IMR-90 (cell line): Measurements from ENCODE around the gene DAGLA. TPM values are rescaled to one million over a fixed set of nuclear protein-coding genes. Genes with fewer than 3 reads are reported as not detected.

Experiments
- ATAC-seq: fragments of 200-7000 bp; cut with Tn5 transposase; 2 replicates; pipeline ENCODE4 v1.9.1; 2020; ENCODE audit warnings: low read depth, mild to moderate bottlenecking, moderate library complexity
- BruUV-seq: library from RNA; stranded (reverse); fragments of 400-500 nt; replicated peaks from 2 replicates; lab custom pipeline; 2021; lab: Mats Ljungman, UMichigan
- CTCF ChIA-PET: fragments of 300-600 bp; formaldehyde crosslinking; extraction: SDS; loops from one replicate; lab custom pipeline; 2021; ENCODE audit warnings: antibody characterized with exemption; lab: Yijun Ruan, JAX
- POLR2A ChIA-PET: fragments of 300-600 bp; sonication (Branson Sonifier 250); formaldehyde crosslinking; loops from one replicate; lab custom pipeline; 2022; ENCODE audit warnings: antibody characterized with exemption; ENCODE audit not compliant: unreplicated experiment; lab: Charles Lee
- DNase-seq: peaks from one replicate; pipeline ENCODE4 v3.0.0; 2013
- H2AFZ ChIP-seq: replicated peaks from 2 replicates; pipeline ENCODE3; 2013; ENCODE audit warnings: low read length, mild to moderate bottlenecking; ENCODE audit not compliant: poor library complexity
- H2AK5ac ChIP-seq: 2 replicates; pipeline ENCODE4 v1.6.1; 2013; ENCODE audit warnings: low read depth, low read length, inconsistent platforms
- H2AK9ac ChIP-seq: replicated peaks from 2 replicates; pipeline ENCODE3; 2013; ENCODE audit warnings: mild to moderate bottlenecking, low read depth, low read length, moderate library complexity; ENCODE audit not compliant: poor library complexity
- H2BK120ac ChIP-seq: 2 replicates; pipeline ENCODE4 v1.6.1; 2013; ENCODE audit warnings: low read depth, low read length, inconsistent platforms
- H2BK15ac ChIP-seq: 3 replicates; pipeline ENCODE4 v1.6.1; 2013; ENCODE audit warnings: low read depth, low read length, inconsistent platforms
- H2BK20ac ChIP-seq: 2 replicates; pipeline ENCODE4 v1.6.1; 2013; ENCODE audit warnings: low read depth, mild to moderate bottlenecking, inconsistent platforms, low read length, moderate library complexity
- H2BK5ac ChIP-seq: 2 replicates; pipeline ENCODE4 v1.6.1; 2013; ENCODE audit warnings: mild to moderate bottlenecking, low read depth, low read length, inconsistent platforms; ENCODE audit not compliant: poor library complexity, severe bottlenecking
- H3K14ac ChIP-seq: replicated peaks from 2 replicates; pipeline ENCODE4 v1.6.1; 2013; ENCODE audit warnings: low read depth, low read length, inconsistent platforms
- H3K18ac ChIP-seq: 2 replicates; pipeline ENCODE4 v1.6.1; 2013; ENCODE audit warnings: low read depth, low read length, control low read depth
- H3K23ac ChIP-seq: 2 replicates; pipeline ENCODE4 v1.6.1; 2013; ENCODE audit warnings: low read depth, low read length, inconsistent platforms
- H3K27ac ChIP-seq: 2 replicates; pipeline ENCODE4 v1.5.1; 2013; ENCODE audit warnings: mild to moderate bottlenecking, control low read depth, low read length; ENCODE audit not compliant: insufficient read depth
- H3K27me3 ChIP-seq: 2 replicates; pipeline ENCODE4 v1.6.1; 2013; ENCODE audit warnings: low read length; ENCODE audit not compliant: control insufficient read depth, insufficient read depth
- H3K36me3 ChIP-seq: 2 replicates; pipeline ENCODE4 v1.6.1; 2013; ENCODE audit warnings: low read length, mixed read lengths; ENCODE audit not compliant: control insufficient read depth, insufficient read depth
- H3K4ac ChIP-seq: 2 replicates; pipeline ENCODE4 v1.6.1; 2013; ENCODE audit warnings: low read depth, low read length, inconsistent platforms
- H3K4me1 ChIP-seq: 2 replicates; pipeline ENCODE4 v1.6.1; 2013; ENCODE audit warnings: low read length, mixed read lengths; ENCODE audit not compliant: control insufficient read depth, insufficient read depth
- H3K4me2 ChIP-seq: 2 replicates; pipeline ENCODE4 v1.6.1; 2013; ENCODE audit warnings: low read depth, mild to moderate bottlenecking, control low read depth, low read length, moderate library complexity
- H3K4me3 ChIP-seq: 2 replicates; pipeline ENCODE4 v1.5.1; 2013; ENCODE audit warnings: low read depth, mild to moderate bottlenecking, control low read depth, low read length, moderate library complexity; ENCODE audit not compliant: insufficient read depth
- H3K56ac ChIP-seq: 2 replicates; pipeline ENCODE4 v1.6.1; 2013; ENCODE audit warnings: low read length, inconsistent platforms; ENCODE audit not compliant: insufficient read depth; ENCODE audit errors: extremely low read depth
- H3K79me1 ChIP-seq, 2 experiments: 2 replicates each; pipeline ENCODE4 v1.6.1; 2013; ENCODE audit warnings: low read length in 2 of 2, inconsistent platforms in 1 of 2, low read depth in 1 of 2
- H3K9ac ChIP-seq: 2 replicates; pipeline ENCODE4 v1.6.1; 2013; ENCODE audit warnings: low read depth, low read length, control low read depth
- H3K9me1 ChIP-seq: 2 replicates; pipeline ENCODE4 v1.6.1; 2013; ENCODE audit warnings: low read length, inconsistent platforms; ENCODE audit not compliant: insufficient read depth
- H3K9me3 ChIP-seq: 2 replicates; pipeline ENCODE4 v1.6.1; 2013; ENCODE audit warnings: low read length; ENCODE audit not compliant: control insufficient read depth, insufficient read depth
- H4K20me1 ChIP-seq: 2 replicates; pipeline ENCODE4 v1.6.1; 2013; ENCODE audit warnings: low read length, inconsistent platforms; ENCODE audit not compliant: insufficient read depth
- H4K5ac ChIP-seq: 2 replicates; pipeline ENCODE4 v1.6.1; 2013; ENCODE audit warnings: mild to moderate bottlenecking, low read depth, low read length, control low read depth
- H4K8ac ChIP-seq, 2 experiments: 2 replicates each; pipeline ENCODE4 v1.6.1; 2013; ENCODE audit warnings: low read depth in 2 of 2, low read length in 2 of 2, control low read depth in 1 of 2, inconsistent platforms in 1 of 2
- H4K91ac ChIP-seq: 2 replicates; pipeline ENCODE4 v1.6.1; 2013; ENCODE audit warnings: low read depth, low read length, inconsistent platforms; ENCODE audit not compliant: insufficient read depth
- BHLHE40 ChIP-seq: fragments of 150-350 bp; IDR thresholded peaks from 2 replicates; pipeline ENCODE4 v1.6.1; 2016; ENCODE audit warnings: mild to moderate bottlenecking, low read depth, low read length
- CEBPB ChIP-seq: IDR thresholded peaks from 2 replicates; pipeline ENCODE4 v1.6.1; 2012; ENCODE audit warnings: low read depth, low read length, improper control_type of control experiment
- CHD1 ChIP-seq: IDR thresholded peaks from 2 replicates; pipeline ENCODE4 v1.6.1; 2012; ENCODE audit warnings: low read depth, low read length, improper control_type of control experiment
- FOS ChIP-seq: fragments of 150-350 bp; IDR thresholded peaks from 2 replicates; pipeline ENCODE4 v1.6.1; 2016; ENCODE audit warnings: low read depth, low read length
- MAFK ChIP-seq: IDR thresholded peaks from 2 replicates; pipeline ENCODE4 v1.6.1; 2012; ENCODE audit warnings: low read depth, low read length, improper control_type of control experiment
- MAZ ChIP-seq: IDR thresholded peaks from 2 replicates; pipeline ENCODE4 v1.6.1; 2012; ENCODE audit warnings: low read depth, mild to moderate bottlenecking, low read length, improper control_type of control experiment, moderate library complexity, borderline replicate concordance
- MXI1 ChIP-seq: IDR thresholded peaks from 2 replicates; pipeline ENCODE4 v1.6.1; 2012; ENCODE audit warnings: low read depth, mild to moderate bottlenecking, low read length, moderate library complexity, borderline replicate concordance
- NFE2L2 ChIP-seq: fragments of 150-350 bp; IDR thresholded peaks from 2 replicates; pipeline ENCODE4 v1.6.1; 2016; ENCODE audit warnings: low read depth, mild to moderate bottlenecking, low read length
- POLR2A ChIP-seq: IDR thresholded peaks from 2 replicates; pipeline ENCODE4 v1.6.1; 2012; ENCODE audit warnings: mild to moderate bottlenecking, low read depth, low read length
- RAD21 ChIP-seq: IDR thresholded peaks from 2 replicates; pipeline ENCODE4 v1.6.1; 2012; ENCODE audit warnings: low read length, improper control_type of control experiment
- RCOR1 ChIP-seq: IDR thresholded peaks from 2 replicates; pipeline ENCODE4 v1.6.1; 2012; ENCODE audit warnings: mild to moderate bottlenecking, low read length, improper control_type of control experiment; ENCODE audit not compliant: insufficient replicate concordance
- RFX5 ChIP-seq: IDR thresholded peaks from 2 replicates; pipeline ENCODE4 v1.8.0; 2012; ENCODE audit warnings: low read depth, mild to moderate bottlenecking, low read length, moderate library complexity
- SMC3 ChIP-seq: fragments of 150-350 bp; IDR thresholded peaks from 2 replicates; pipeline ENCODE4 v1.6.1; 2016; ENCODE audit warnings: low read depth, mild to moderate bottlenecking, antibody characterized with exemption, low read length, moderate library complexity
- USF2 ChIP-seq: fragments of 150-350 bp; IDR thresholded peaks from 2 replicates; pipeline ENCODE4 v1.6.1; 2017; ENCODE audit warnings: mild to moderate bottlenecking, antibody characterized with exemption, low read length, low read depth
- WGBS, 2 experiments: methylation state at CpG; one replicate each; pipeline versions ENCODE4 v1.1.5 to v1.1.7; 2013; ENCODE audit warnings: missing lambda C conversion rate in 2 of 2; ENCODE audit not compliant: insufficient read length in 1 of 2; ENCODE audit errors: extremely low coverage in 2 of 2; 5-methylcytosine and 5-hydroxymethylcytosine counted together
- dilution Hi-C: fragments of 300-500 bp; cut with HindIII; formaldehyde crosslinking; loops from one replicate; pipeline ENCODE4 v1.14.3; 2018; ENCODE audit warnings: low sequenced_read_pairs; ENCODE audit not compliant: unreplicated experiment
- in situ Hi-C: fragments of 300-500 bp; cut with MboI; formaldehyde crosslinking; loops from 3 replicates; pipeline ENCODE4 v1.14.3; 2019; ENCODE audit warnings: low sequenced_read_pairs, inconsistent platforms, mixed read lengths
- intact Hi-C: fragments of 100-400 bp; cut with micrococcal nuclease; formaldehyde crosslinking; loops from 2 replicates; pipeline ENCODE4 v1.10.0; 2022
- polyA plus RNA-seq, 3 experiments: library from polyadenylated mRNA; depleted of rRNA; stranded (reverse); fragments of >200 nt; gene quantifications; 2 replicates each; pipeline ENCODE4 v1.2.3, GENCODE V29; 2012; ENCODE audit warnings: low replicate concordance in 1 of 3
- total RNA-seq: library from RNA; depleted of rRNA; stranded (reverse); fragments of >200 nt; gene quantifications from 2 replicates; pipeline ENCODE4 v1.2.3, GENCODE V29; 2012
- TF ChIP-seq, protein P1 (sequence below): fragments of 150-350 bp; IDR thresholded peaks from 2 replicates; pipeline ENCODE4 v1.6.1; 2016; ENCODE audit warnings: low read depth, mild to moderate bottlenecking, low read length, moderate library complexity, borderline replicate concordance
- TF ChIP-seq, protein P2 (sequence below): conservative IDR thresholded peaks from 2 replicates; pipeline ENCODE4 v1.5.1; 2012; ENCODE audit warnings: mild to moderate bottlenecking, low read depth, low read length, improper control_type of control experiment

Gene DAGLA
- total and polyA plus RNA-seq, 2 of the 4 experiments (the other 2 are of a cell fraction), result 0.90 to 3.8 TPM

GRCh38 chr11:61756147-61756451 lies 75.9 kb downstream of the DAGLA start:
- TF ChIP-seq BHLHE40 (no peak), RFX5 (no peak), USF2 (no peak), NFE2L2 (no peak), CEBPB (no peak), MAFK (no peak), RCOR1 (no peak), SMC3 (no peak), MXI1 (no peak), RAD21 (no peak), MAZ (no peak), POLR2A (no peak), CHD1 (no peak), FOS (no peak)
- TF ChIP-seq, protein P1, sequence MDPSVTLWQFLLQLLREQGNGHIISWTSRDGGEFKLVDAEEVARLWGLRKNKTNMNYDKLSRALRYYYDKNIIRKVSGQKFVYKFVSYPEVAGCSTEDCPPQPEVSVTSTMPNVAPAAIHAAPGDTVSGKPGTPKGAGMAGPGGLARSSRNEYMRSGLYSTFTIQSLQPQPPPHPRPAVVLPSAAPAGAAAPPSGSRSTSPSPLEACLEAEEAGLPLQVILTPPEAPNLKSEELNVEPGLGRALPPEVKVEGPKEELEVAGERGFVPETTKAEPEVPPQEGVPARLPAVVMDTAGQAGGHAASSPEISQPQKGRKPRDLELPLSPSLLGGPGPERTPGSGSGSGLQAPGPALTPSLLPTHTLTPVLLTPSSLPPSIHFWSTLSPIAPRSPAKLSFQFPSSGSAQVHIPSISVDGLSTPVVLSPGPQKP, result no peak
- TF ChIP-seq, protein P2, sequence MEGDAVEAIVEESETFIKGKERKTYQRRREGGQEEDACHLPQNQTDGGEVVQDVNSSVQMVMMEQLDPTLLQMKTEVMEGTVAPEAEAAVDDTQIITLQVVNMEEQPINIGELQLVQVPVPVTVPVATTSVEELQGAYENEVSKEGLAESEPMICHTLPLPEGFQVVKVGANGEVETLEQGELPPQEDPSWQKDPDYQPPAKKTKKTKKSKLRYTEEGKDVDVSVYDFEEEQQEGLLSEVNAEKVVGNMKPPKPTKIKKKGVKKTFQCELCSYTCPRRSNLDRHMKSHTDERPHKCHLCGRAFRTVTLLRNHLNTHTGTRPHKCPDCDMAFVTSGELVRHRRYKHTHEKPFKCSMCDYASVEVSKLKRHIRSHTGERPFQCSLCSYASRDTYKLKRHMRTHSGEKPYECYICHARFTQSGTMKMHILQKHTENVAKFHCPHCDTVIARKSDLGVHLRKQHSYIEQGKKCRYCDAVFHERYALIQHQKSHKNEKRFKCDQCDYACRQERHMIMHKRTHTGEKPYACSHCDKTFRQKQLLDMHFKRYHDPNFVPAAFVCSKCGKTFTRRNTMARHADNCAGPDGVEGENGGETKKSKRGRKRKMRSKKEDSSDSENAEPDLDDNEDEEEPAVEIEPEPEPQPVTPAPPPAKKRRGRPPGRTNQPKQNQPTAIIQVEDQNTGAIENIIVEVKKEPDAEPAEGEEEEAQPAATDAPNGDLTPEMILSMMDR, result no peak
- peak overlapping the region; percentile 90 for H2AK9ac ChIP-seq
- no peaks in the 10 kb centered on the region for H4K20me1 ChIP-seq
- H3K9ac ChIP-seq, result no peak overlapping the region
- H4K8ac ChIP-seq, result peak overlapping the region in 1 of 2 experiments; percentile 81; a peak in 3 of 4 replicates
- ATAC-seq, result no peak
- intact Hi-C loops, result no loop called here
- no peak overlapping the region for H4K5ac ChIP-seq
- H3K79me1 ChIP-seq, result 0 out of 4 replicates have a peak, but pooled peaks cover 0 to 3% of the 10 kb centered on the region in 2 experiments
- H3K56ac ChIP-seq, result no peak overlapping the region
- H3K4me2 ChIP-seq, result no peak overlapping the region
- H3K23ac ChIP-seq, result no peak overlapping the region
- H3K27ac ChIP-seq, result no peak overlapping the region
- H3K4ac ChIP-seq, result no peak overlapping the region; the same call in 1 of the 2 replicates
- H3K27me3 ChIP-seq, result peaks cover 3% of the 10 kb centered on the region; the same call in 1 of the 2 replicates
- peak overlapping the region; percentile 75 for H2AFZ ChIP-seq
- peak overlapping the region; percentile 45; the same call in 1 of the 3 replicates for H2BK15ac ChIP-seq
- no peak overlapping the region for H2BK5ac ChIP-seq
- H3K4me3 ChIP-seq, result no peak overlapping the region
- no peaks in the 10 kb centered on the region for H3K9me1 ChIP-seq
- ChIA-PET POLR2A (no interaction called here), CTCF (no interaction called here)
- H3K18ac ChIP-seq, result no peak overlapping the region
- H3K9me3 ChIP-seq, result no peaks in the 10 kb centered on the region
- DNase-seq, result no peak
- H2AK5ac ChIP-seq, result peak overlapping the region; percentile 82
- BruUV-seq, result no TSS peak
- H2BK20ac ChIP-seq, result no peak overlapping the region
- no CpG with 5 or more reads among the region's 4 CpGs for WGBS, 2 experiments
- peak overlapping the region; percentile 4; the same call in 1 of the 2 replicates for H2BK120ac ChIP-seq
- H3K36me3 ChIP-seq, result no peaks in the 10 kb centered on the region
- H4K91ac ChIP-seq, result peak overlapping the region; percentile 28; the same call in 1 of the 2 replicates
- H3K14ac ChIP-seq, result no peak overlapping the region; the same call in 1 of the 2 replicates
- H3K4me1 ChIP-seq, result peaks cover 15% of the 10 kb centered on the region
- in situ Hi-C loops, result no loop called here
- dilution Hi-C loops, result no loop called here
